ENCODE measurements around the gene CLTCL1.

CLTCL1 gene

DNA sequence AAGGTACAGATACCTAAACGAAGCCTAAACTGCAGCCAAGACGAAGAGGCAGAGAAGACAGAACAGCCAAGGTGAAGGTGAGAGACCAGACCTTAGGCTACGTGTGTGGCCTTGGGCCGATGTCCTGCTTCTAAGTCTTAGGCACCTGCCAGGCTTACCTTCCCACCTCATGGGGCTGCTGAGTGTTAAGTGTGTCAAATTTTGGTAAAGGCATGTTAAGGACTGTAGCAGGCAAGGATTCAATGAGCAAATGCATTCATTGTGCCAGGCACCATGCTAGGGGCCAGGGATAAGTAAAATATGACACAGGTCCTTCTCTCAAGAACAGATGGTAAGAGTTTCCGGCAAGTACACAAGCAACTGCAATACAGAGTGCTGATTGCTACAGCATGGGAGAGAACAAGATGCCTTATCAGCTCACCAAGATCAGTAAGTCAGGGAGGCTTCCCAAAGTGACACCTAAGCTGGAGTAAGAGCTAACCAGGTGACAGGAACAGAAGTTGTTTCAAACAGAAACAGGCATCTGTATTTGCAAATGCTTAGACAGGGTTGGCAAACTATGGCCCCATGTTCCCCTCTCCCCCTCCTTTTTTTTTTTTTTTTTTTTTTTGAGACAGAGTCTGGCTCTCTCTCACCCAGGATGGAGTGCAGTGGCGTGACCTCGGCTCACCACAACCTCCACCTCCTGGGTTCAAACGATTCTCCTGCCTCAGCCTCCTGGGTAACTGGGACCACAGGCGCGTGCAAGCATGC, 46.7 kb downstream of the CLTCL1 start:
- DNase-seq (ENCODE audit: low read depth, low spot score) = no peak

DNA sequence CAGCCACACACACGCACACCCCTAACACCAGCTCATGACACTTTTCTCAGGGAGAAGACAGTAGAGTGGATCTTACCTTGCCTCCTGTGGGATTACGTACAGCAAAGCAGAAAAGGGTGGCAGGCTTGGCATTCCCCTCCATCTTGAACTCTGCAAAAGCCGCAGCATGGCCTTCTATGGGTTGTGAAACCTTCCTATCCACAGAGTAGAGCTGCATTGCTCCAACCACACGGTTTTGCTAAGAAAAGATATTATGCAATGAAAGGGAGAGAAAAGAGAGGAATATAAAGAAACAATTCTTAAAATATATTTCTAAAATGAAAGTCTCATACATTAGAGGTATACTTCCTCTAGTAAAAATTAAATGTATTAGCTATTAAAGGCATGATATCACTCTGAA, 48.8 kb downstream of the CLTCL1 start:
- DNase-seq (ENCODE audit: low read depth, low spot score) = no peak

DNA sequence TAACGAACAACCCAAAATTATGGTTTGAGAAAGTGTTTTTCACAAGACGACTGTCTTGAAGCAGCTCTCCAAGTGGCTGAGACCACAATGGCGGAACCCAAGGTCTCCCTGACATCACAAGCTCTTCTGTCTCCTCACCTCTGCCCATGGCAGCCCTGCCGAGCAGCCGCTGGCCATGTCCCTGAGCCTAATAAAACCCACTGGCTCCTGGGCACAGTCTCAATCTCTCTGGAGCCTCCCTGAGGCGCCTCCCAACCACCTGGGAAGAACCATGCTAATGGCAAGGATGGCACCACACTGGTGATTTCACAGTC, 50.0 kb downstream of the CLTCL1 start:
- DNase-seq (ENCODE audit: low read depth, low spot score) = no peak

- no peak for DNase-seq (ENCODE audit: low read depth, low spot score)
Measured at GRCh38 chr22:19240813-19241592, 50.5 kb downstream of the CLTCL1 start.

- DNase-seq (ENCODE audit: low read depth, low spot score) = no peak
Measured at GRCh38 chr22:19239464-19239863, 52.1 kb downstream of the CLTCL1 start.

DNA sequence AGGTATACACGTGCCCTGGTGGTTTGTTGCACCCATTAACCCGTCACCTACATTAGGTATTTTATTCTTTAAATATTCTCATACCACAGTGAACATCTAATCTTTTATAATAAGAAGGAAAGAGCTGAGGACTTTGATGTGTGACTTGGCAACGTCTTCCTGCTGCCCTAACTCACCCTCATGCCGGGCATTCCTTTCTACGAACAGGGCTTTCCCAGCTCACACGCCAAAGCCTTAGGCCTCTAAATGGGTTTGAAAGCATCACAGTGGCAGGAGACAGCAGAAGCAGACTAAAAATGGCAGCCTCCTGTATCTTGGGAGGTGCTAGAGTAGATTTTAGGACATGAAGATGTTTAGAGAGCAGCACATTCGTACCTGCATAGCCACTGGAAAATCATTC, 52.6 kb downstream of the CLTCL1 start:
- peak; percentile 77 for DNase-seq (ENCODE audit: low read depth, low spot score)

- no peak for DNase-seq (ENCODE audit: low read depth, low spot score)
Measured at GRCh38 chr22:19235874-19236273, 55.6 kb downstream of the CLTCL1 start.

DNA sequence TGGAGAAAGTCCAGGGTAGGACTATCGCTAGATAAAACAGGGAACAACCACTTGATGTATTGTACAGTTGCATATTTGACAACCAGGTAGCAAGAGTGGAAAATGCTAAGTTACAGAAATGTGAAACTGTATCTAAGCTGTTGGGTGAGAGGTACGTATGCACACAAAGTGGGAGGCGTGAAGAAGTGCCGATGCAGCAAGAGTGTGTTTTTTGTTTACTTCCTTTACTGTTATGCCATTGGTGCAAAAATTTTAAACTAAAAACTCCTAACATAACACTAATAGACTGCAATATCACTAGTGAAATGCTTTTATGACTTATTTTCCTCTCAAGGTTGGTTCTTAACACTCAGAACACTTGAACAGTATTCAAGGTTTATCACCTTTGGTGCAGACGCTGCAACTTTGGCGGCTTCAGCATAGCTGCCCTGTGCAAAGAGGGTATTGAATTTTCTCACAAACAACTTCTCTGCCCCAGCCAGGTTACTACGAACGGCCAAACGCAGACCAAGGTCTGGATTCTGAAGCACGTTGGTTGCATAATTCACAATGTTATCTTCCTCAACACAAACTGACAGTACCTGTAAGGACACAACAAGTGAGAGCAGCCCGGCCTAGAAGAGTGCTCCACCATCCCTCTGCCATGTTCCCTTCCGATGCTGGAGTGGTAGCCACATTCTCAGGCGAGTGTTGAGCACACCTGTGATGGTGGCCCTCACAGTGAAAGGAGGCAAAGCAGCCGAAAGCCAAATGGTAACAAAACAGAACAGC, 57.2 kb downstream of the CLTCL1 start:
- DNase-seq (ENCODE audit: low read depth, low spot score) = no peak

- no peak for DNase-seq (ENCODE audit: low read depth, low spot score)
Measured at GRCh38 chr22:19233189-19233661, 58.3 kb downstream of the CLTCL1 start.

- peak; percentile 22 for DNase-seq (ENCODE audit: low read depth, low spot score)
Measured at GRCh38 chr22:19232623-19233022, 58.9 kb downstream of the CLTCL1 start.

DNA sequence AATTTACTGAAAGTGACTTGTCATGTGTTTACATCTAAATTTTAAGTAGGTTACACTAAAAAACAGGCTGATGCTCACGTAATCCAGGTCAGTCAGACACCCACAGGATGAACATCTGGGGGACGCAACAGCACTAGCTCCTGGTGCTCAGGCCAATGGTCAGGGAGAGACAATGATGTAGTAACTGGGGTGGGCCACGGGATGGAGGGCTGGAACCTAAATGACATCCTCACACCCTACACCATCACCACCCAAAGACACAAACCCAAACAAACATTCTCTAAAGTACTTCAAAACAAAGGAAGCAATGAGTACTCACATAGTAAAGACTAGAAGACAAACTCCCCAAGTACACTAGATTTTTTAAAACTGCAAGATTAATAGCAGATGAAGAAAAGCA, 59.5 kb downstream of the CLTCL1 start:
- DNase-seq (ENCODE audit: low read depth, low spot score) = no peak

DNA sequence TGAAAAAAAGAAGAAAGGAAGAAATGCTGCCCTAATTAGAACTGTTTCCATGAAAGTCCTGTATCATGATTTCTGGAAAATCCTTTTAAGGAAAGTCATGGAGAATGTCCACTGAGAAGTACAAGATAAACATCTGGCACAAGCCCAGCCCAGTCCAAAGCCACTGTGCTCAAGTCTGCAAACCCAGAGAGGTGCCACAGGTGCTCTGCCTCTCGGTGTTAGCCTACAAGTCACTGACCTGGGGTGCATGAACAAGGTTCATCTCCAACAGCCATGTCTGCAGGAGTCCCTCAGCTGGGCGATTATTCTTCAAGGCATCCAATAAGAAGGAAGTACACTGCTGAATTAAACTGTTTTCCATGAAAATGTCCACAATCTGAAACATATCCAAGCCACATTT, 61.9 kb downstream of the CLTCL1 start:
- DNase-seq (ENCODE audit: low read depth, low spot score) = no peak

- DNase-seq (ENCODE audit: low read depth, low spot score) = peak; percentile 27
Measured at GRCh38 chr22:19228179-19228578, 63.3 kb downstream of the CLTCL1 start.

GRCh38 chr22:19226428-19226827, 65.1 kb downstream of the CLTCL1 start:
- no peak for DNase-seq (ENCODE audit: low read depth, low spot score)

DNA sequence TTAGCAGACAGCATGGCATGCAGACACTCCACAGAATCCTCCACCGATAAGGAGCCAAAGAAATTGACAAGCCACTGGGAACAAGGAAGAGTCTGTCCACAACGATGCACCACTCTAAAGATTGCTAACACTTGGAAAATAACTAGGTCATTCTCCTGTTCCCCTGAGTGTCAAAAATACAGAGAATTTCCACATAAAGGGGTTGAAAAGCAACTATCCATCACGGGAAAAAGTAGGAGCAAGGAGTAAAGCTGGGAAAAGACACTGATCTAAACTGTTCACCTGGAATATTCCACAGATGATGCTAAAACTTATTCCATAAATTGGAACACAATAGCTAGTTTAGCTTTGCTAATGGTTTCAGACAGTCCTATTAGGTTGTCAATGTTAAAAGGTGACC, 66.0 kb downstream of the CLTCL1 start:
- DNase-seq (ENCODE audit: low read depth, low spot score) = no peak

GRCh38 chr22:19224985-19225384, 66.5 kb downstream of the CLTCL1 start:
- no peak for DNase-seq (ENCODE audit: low read depth, low spot score)

GRCh38 chr22:19224557-19224956, 67.0 kb downstream of the CLTCL1 start:
- DNase-seq (ENCODE audit: low read depth, low spot score) = no peak

- no peak for DNase-seq (ENCODE audit: low read depth, low spot score)
Measured at GRCh38 chr22:19223617-19224016, 67.9 kb downstream of the CLTCL1 start.

DNA sequence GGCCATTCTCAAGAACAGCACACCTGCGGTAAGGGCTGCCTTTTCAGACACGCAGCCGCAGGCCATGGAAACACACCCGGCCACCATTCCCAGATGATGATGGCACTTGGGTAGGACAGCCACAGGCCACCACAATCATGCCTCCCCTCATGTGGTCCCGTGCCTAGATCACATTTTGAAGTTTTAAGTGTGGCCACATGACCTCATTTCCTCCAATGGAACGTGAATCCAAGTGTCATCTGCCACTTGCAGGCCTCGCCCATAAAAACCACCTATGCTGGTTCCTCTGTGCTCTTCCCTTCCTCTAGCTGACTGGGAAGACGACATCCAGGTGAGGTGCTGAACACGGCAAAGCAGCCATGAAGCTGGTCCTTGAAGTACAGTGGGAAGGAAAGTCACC, 68.4 kb downstream of the CLTCL1 start:
- DNase-seq (ENCODE audit: low read depth, low spot score) = no peak

- DNase-seq (ENCODE audit: low read depth, low spot score) = no peak
Measured at GRCh38 chr22:19222242-19223005, 69.1 kb downstream of the CLTCL1 start.

GRCh38 chr22:19220867-19221266, 70.7 kb downstream of the CLTCL1 start:
- DNase-seq (ENCODE audit: low read depth, low spot score) = no peak

Data from astrocyte of the hippocampus (primary cell).